ENCODE results near the gene SLC47A1.
"Not testable (repeated sequence)": the region's sequence is repeated elsewhere in the genome, so short reads cannot be mapped to it uniquely, and the experiment has no call there.

- TF ChIP-seq, protein P1, sequence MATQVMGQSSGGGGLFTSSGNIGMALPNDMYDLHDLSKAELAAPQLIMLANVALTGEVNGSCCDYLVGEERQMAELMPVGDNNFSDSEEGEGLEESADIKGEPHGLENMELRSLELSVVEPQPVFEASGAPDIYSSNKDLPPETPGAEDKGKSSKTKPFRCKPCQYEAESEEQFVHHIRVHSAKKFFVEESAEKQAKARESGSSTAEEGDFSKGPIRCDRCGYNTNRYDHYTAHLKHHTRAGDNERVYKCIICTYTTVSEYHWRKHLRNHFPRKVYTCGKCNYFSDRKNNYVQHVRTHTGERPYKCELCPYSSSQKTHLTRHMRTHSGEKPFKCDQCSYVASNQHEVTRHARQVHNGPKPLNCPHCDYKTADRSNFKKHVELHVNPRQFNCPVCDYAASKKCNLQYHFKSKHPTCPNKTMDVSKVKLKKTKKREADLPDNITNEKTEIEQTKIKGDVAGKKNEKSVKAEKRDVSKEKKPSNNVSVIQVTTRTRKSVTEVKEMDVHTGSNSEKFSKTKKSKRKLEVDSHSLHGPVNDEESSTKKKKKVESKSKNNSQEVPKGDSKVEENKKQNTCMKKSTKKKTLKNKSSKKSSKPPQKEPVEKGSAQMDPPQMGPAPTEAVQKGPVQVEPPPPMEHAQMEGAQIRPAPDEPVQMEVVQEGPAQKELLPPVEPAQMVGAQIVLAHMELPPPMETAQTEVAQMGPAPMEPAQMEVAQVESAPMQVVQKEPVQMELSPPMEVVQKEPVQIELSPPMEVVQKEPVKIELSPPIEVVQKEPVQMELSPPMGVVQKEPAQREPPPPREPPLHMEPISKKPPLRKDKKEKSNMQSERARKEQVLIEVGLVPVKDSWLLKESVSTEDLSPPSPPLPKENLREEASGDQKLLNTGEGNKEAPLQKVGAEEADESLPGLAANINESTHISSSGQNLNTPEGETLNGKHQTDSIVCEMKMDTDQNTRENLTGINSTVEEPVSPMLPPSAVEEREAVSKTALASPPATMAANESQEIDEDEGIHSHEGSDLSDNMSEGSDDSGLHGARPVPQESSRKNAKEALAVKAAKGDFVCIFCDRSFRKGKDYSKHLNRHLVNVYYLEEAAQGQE (IDR thresholded peaks at IDR 0.05; ENCODE audit: insufficient read depth in 1 of 2, low read depth in 2 of 2, low read length in 1 of 2), result not testable (repeated sequence)
- TF ChIP-seq, protein P2, sequence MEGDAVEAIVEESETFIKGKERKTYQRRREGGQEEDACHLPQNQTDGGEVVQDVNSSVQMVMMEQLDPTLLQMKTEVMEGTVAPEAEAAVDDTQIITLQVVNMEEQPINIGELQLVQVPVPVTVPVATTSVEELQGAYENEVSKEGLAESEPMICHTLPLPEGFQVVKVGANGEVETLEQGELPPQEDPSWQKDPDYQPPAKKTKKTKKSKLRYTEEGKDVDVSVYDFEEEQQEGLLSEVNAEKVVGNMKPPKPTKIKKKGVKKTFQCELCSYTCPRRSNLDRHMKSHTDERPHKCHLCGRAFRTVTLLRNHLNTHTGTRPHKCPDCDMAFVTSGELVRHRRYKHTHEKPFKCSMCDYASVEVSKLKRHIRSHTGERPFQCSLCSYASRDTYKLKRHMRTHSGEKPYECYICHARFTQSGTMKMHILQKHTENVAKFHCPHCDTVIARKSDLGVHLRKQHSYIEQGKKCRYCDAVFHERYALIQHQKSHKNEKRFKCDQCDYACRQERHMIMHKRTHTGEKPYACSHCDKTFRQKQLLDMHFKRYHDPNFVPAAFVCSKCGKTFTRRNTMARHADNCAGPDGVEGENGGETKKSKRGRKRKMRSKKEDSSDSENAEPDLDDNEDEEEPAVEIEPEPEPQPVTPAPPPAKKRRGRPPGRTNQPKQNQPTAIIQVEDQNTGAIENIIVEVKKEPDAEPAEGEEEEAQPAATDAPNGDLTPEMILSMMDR (IDR thresholded peaks at IDR 0.05), result not testable (repeated sequence)
Measured at GRCh38 chr17:19505561-19505960, 28.1 kb upstream of the SLC47A1 start.
